ENCODE data around the gene TGIF1.

Gene TGIF1

DNA sequence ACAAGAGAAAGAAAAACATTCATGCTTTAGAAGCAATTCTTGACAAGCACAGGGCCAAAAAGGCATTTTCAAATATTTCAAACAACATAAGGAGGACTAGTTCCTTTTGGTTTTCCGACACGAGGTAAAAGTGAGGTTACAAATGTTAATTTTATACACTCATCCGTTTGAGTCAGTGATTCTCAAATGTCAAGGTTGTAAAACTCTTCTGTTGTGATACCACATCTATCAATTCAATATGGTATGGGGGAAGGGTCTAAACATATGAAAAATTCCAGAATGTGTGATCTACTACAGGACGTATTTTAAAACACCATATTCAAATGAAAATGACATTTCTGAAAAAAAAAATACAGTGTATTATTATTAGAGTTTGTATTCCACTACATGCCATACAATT is 52.7 kb downstream of the TGIF1 start:
- Histone ChIP-seq H3K9ac (ENCODE audit: low read depth, low read length) (no peak overlapping the region), H3K36me3 (ENCODE audit: control insufficient read depth, insufficient read depth, low read length) (no peaks in the 10 kb centered on the region), H3K27me3 (ENCODE audit: control insufficient read depth, insufficient read depth, low read length) (peaks cover 16% of the 10 kb centered on the region), H3K9me3 (ENCODE audit: control insufficient read depth, insufficient read depth, low read length) (no peaks in the 10 kb centered on the region), H3K4me3 (ENCODE audit: low read depth, low read length) (no peak overlapping the region), H3K27ac (ENCODE audit: low read depth, low read length) (no peak overlapping the region), H3K4me1 (ENCODE audit: control insufficient read depth, insufficient read depth, low read length) (peaks cover 17% of the 10 kb centered on the region)

DNA sequence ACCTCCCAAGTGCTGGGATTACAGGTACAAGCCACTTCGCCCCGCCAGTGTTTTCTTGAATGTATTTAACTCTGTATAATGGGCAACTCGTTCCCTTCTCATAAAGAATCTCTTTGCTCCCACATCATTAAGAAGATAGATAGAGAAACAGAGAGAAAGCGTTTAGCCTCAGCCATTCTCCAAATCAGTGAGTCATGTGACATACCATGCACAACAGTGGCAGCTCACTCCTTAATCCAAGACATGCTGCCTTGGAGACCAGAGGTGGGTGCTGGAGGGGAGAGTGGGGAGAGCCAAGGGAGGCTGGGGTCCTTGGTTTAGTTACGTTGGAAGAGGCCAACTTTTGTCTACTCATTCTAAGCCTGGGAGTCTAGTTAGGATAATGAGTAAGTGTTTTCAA is 54.7 kb downstream of the TGIF1 start:
- Histone ChIP-seq H3K27me3 (ENCODE audit: control insufficient read depth, insufficient read depth, low read length) (peaks cover 4% of the 10 kb centered on the region; the same call in 1 of the 2 replicates), H3K9me3 (ENCODE audit: control insufficient read depth, insufficient read depth, low read length) (no peaks in the 10 kb centered on the region), H3K36me3 (ENCODE audit: control insufficient read depth, insufficient read depth, low read length) (no peaks in the 10 kb centered on the region), H3K4me1 (ENCODE audit: control insufficient read depth, insufficient read depth, low read length) (peaks cover 19% of the 10 kb centered on the region), H3K27ac (ENCODE audit: low read depth, low read length) (no peak overlapping the region), H3K4me3 (ENCODE audit: low read depth, low read length) (no peak overlapping the region), H3K9ac (ENCODE audit: low read depth, low read length) (no peak overlapping the region)

DNA sequence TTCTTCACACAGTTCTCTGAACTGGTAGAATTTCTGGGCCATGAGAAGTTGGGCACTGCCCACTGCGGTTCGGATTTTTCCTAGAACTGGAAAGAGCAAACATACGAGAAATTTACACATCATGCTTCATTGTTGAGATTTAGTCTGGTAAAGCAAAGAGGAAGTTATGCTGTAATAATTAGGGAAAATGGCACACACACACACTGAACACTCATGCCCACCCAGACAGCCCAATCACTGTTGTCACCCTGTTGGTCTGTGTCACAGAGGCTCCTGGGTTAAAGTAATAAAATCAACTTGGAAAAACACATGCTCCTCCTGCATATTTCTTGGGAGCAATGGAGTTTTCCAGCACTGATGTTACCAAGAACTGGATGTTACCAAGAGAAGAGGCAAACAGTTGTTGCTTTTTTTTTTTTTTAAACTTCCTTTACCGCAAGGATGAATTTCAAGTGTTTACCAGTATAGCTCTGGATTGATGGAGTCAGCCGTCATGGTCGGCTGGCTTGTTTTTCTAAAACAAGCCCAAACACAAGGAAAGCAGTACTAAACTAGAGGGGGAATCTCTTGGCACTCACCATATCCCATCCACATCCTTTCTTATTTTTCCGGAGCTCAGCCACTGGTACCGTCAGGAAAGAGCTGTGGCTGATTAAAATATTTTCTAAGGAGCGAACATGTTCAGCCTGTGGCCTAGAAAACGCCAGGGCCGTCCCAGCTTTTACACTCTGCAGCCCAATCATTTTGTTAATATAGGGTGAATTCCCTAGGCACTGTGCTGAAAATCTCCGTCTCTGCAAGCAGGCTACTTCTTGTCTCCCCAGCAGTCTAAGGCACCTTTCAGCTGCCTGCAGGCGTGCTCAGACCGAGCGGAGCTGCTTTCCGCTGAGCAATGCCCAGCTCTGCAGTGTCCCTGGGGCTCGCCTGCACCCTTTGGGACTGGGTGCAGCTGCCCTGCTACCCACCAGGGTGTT is 58.9 kb downstream of the TGIF1 start:
- no peak overlapping the region for H3K27ac ChIP-seq (ENCODE audit: low read depth, low read length)
- no peak overlapping the region for H3K4me3 ChIP-seq (ENCODE audit: low read depth, low read length)
- peaks cover 23% of the 10 kb centered on the region for H3K4me1 ChIP-seq (ENCODE audit: control insufficient read depth, insufficient read depth, low read length)
- H3K36me3 ChIP-seq (ENCODE audit: control insufficient read depth, insufficient read depth, low read length) = no peaks in the 10 kb centered on the region
- no peaks in the 10 kb centered on the region for H3K27me3 ChIP-seq (ENCODE audit: control insufficient read depth, insufficient read depth, low read length)
- no peaks in the 10 kb centered on the region for H3K9me3 ChIP-seq (ENCODE audit: control insufficient read depth, insufficient read depth, low read length)
- H3K9ac ChIP-seq (ENCODE audit: low read depth, low read length) = no peak overlapping the region
